Measurements from ENCODE around the gene CIB2. TPM values are rescaled to one million over a fixed set of nuclear protein-coding genes. Genes with fewer than 3 reads are reported as not detected.

The CIB2 gene
- total RNA-seq, 1 experiment from 2014 or later, result 17.3 TPM

DNA sequence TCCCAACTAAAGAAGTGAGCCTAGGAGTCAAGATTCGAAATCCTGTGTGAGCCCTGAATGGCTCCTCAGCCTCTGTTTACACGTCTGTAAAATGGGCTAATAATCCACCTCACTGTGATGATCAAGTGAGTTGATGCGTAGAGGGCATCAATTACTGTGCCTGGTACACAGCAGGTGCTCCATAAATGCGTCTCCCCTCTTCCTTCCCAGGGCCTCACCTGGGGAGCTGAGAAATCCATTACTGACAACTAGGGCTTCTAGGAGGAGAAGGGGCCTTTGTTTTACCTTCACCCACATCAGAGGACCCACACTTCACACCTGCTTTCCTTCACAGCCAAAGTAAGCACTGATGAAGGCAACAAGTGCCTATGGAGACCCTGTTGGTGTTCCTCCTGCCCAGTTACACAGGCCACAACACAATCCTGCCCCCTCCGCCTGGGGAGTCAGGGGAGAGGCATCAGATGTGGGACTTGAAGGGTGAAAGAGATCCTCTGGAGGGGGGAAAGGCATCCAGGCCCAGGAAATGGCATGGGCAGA, 1.4 kb downstream of the CIB2 start:
- DNase-seq (ENCODE audit: low read depth, low spot score) (no peak), ATAC-seq (no peak)
- RAD21 ChIA-PET (ENCODE audit: low non-redundant PET in 1 of 2, low total read pairs in 2 of 2, uncharacterized antibody in 2 of 2, unreplicated experiment in 2 of 2), result interaction anchor here (1.0 to 1.4 kb wide), 1 partner anchor 66 kb away, joined by 3 to 4 read pairs; no protein-coding TSS in a partner anchor
- Histone ChIP-seq H3K9ac (ENCODE audit: low read length) (no peak overlapping the region), H2AFZ (ENCODE audit: low read depth, low read length, poor library complexity, severe bottlenecking) (no peak overlapping the region), H3K4me3 (replicated peaks in 1 of 2; ENCODE audit: low read depth in 1 of 2, low read length in 2 of 2) (no peak overlapping the region), H3K4me1 (ENCODE audit: control insufficient read depth in 1 of 2, insufficient read depth in 2 of 2, low read length in 2 of 2) (peaks cover 15 to 45% of the 10 kb centered on the region in 2 experiments; a peak in 3 of 4 replicates), H3K79me2 (ENCODE audit: insufficient read depth, low read length) (no peaks in the 10 kb centered on the region), H3K27me3 (ENCODE audit: insufficient read depth, low read length) (no peaks in the 10 kb centered on the region), H3K36me3 (ENCODE audit: control insufficient read depth in 1 of 2, insufficient read depth in 2 of 2, low read length in 2 of 2) (no peaks in the 10 kb centered on the region), H3K4me2 (ENCODE audit: low read length) (peak overlapping the region; percentile 93), H3K9me3 (ENCODE audit: control insufficient read depth in 1 of 2, insufficient read depth in 1 of 2, low read depth in 1 of 2, low read length in 2 of 2) (no peaks in the 10 kb centered on the region), H3K9me2 (ENCODE audit: insufficient read depth) (no peaks in the 10 kb centered on the region), H4K20me1 (ENCODE audit: insufficient read depth) (no peaks in the 10 kb centered on the region), H3K27ac (ENCODE audit: low read depth, low read length) (no peak overlapping the region; the same call in 1 of the 2 replicates)
- TSS peak; percentile 50 for BruUV-seq (replicated peaks)
- TF ChIP-seq CBX3 (IDR thresholded peaks at IDR 0.05; ENCODE audit: low read depth), result no peak
- no peak for TF ChIP-seq CEBPB (IDR thresholded peaks at IDR 0.05; ENCODE audit: low read depth)
- TF ChIP-seq, protein P1, sequence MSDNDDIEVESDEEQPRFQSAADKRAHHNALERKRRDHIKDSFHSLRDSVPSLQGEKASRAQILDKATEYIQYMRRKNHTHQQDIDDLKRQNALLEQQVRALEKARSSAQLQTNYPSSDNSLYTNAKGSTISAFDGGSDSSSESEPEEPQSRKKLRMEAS (IDR thresholded peaks at IDR 0.05), result no peak
- no peak for TF ChIP-seq JUND (IDR thresholded peaks at IDR 0.05)
- no peak for TF ChIP-seq SP1 (IDR thresholded peaks at IDR 0.05; ENCODE audit: low read depth)
- TF ChIP-seq RAD21 (IDR thresholded peaks at IDR 0.05; ENCODE audit: low read depth), result no peak
- no peak for TF ChIP-seq EZH2phosphoT487 (IDR thresholded peaks at IDR 0.05; ENCODE audit: borderline replicate concordance)
- TF ChIP-seq, protein P2, sequence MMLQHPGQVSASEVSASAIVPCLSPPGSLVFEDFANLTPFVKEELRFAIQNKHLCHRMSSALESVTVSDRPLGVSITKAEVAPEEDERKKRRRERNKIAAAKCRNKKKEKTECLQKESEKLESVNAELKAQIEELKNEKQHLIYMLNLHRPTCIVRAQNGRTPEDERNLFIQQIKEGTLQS (IDR thresholded peaks at IDR 0.05), result no peak
- no peak for TF ChIP-seq ZNF274 (IDR thresholded peaks at IDR 0.05; ENCODE audit: low read depth, low read length)
- TF ChIP-seq, protein P3, sequence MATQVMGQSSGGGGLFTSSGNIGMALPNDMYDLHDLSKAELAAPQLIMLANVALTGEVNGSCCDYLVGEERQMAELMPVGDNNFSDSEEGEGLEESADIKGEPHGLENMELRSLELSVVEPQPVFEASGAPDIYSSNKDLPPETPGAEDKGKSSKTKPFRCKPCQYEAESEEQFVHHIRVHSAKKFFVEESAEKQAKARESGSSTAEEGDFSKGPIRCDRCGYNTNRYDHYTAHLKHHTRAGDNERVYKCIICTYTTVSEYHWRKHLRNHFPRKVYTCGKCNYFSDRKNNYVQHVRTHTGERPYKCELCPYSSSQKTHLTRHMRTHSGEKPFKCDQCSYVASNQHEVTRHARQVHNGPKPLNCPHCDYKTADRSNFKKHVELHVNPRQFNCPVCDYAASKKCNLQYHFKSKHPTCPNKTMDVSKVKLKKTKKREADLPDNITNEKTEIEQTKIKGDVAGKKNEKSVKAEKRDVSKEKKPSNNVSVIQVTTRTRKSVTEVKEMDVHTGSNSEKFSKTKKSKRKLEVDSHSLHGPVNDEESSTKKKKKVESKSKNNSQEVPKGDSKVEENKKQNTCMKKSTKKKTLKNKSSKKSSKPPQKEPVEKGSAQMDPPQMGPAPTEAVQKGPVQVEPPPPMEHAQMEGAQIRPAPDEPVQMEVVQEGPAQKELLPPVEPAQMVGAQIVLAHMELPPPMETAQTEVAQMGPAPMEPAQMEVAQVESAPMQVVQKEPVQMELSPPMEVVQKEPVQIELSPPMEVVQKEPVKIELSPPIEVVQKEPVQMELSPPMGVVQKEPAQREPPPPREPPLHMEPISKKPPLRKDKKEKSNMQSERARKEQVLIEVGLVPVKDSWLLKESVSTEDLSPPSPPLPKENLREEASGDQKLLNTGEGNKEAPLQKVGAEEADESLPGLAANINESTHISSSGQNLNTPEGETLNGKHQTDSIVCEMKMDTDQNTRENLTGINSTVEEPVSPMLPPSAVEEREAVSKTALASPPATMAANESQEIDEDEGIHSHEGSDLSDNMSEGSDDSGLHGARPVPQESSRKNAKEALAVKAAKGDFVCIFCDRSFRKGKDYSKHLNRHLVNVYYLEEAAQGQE (IDR thresholded peaks at IDR 0.05; ENCODE audit: low read depth), result no peak
- TF ChIP-seq ELF1 (IDR thresholded peaks at IDR 0.05; ENCODE audit: borderline replicate concordance, low read depth), result no peak
- TF ChIP-seq POLR2A (IDR thresholded peaks at IDR 0.05; ENCODE audit: borderline replicate concordance, extremely low read depth, insufficient read depth, insufficient read length), result no peak
- TF ChIP-seq FOSL1 (IDR thresholded peaks at IDR 0.05; ENCODE audit: low read depth), result no peak
- CTCF ChIA-PET, result interaction anchor here (1.2 to 1.8 kb wide), 4 partner anchors 10 to 110 kb away, joined by 4 to 6 read pairs (median 4); no protein-coding TSS in a partner anchor
- POLR2A ChIA-PET, result interaction anchor here (1.6 kb wide), 1 partner anchor 112 kb away, joined by 4 read pairs; no protein-coding TSS in a partner anchor
- intact Hi-C loops (cut with micrococcal nuclease), result loop anchor here (5.0 kb wide), 1 partner anchor 67 kb away; no protein-coding TSS in a partner anchor

All from HCT116 (cell line).